ENCODE data around the gene MISFA.

The MISFA gene

DNA sequence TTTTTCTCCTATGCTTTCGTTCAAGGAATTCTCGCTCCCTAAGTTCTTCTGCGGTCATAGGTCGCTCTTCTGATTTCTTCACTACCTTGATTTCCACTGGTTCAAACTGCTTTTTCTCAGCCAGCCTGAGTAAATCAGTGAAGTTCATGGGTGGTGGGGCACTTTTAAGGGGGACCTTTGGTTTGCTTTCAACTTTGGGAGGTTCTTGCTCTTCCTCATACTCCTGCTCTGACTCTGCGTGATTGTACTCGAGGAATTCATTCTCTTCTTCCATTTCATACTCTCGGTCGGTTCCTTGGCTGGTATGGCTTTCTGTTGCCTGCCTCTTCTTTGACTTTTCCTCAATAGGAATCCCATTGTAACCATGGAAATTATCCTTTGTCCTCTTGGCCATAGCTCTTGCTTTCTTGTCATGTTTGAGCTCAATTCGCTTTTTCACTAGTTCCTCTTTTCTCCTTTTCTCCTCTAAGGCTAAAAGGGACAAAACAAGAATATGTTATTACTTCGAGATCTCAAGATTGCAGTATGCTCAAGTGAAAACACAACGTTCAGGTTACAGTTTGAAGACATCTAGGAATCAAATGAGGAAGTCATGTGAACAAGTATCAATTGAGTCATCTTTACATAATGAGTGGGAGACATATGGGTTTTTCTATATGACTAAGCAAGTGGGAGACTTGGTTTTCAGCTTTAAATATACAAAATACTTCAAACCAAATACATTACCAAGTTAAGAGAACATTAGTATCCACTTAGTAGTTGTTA lies 16.2 kb downstream of the MISFA start:
- no peak for DNase-seq (ENCODE audit: low read depth)
- no peak overlapping the region for H3K4me3 ChIP-seq (replicated peaks; ENCODE audit: low read depth, low read length)

DNA sequence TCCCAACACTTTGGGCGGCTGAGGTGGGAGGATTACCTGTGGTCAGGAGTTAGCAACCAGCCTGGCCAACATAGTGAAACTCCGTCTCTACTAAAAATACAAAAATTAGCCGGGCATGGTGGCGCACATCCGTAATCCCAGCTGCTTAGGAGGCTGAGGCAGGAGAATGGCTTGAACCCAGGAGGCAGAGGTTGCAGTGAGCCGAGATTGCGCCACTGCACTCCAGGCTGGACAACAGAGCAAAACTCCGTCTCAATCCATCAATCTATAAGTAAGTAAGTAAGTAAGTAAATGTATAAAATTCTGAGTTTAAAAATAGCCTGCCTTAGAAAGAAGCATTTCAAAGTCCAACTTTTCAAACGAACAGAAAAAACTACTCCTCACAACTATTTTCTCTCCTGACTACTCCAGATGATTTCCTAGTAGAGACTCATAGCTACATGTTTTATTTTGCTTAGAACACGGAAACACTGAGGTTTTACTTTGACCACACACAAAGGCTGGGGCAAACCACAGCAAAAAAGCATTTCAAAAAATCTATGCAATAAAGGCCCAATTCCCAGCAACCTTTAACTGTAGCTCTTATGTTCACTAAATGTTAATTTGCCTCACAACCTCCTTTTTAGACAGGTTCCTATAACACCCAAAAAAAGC lies 18.2 kb downstream of the MISFA start:
- peak; percentile 54 for DNase-seq (ENCODE audit: low read depth)
- H3K4me3 ChIP-seq (replicated peaks; ENCODE audit: low read depth, low read length): peak overlapping the region; percentile 5
- TF ChIP-seq, protein P1, sequence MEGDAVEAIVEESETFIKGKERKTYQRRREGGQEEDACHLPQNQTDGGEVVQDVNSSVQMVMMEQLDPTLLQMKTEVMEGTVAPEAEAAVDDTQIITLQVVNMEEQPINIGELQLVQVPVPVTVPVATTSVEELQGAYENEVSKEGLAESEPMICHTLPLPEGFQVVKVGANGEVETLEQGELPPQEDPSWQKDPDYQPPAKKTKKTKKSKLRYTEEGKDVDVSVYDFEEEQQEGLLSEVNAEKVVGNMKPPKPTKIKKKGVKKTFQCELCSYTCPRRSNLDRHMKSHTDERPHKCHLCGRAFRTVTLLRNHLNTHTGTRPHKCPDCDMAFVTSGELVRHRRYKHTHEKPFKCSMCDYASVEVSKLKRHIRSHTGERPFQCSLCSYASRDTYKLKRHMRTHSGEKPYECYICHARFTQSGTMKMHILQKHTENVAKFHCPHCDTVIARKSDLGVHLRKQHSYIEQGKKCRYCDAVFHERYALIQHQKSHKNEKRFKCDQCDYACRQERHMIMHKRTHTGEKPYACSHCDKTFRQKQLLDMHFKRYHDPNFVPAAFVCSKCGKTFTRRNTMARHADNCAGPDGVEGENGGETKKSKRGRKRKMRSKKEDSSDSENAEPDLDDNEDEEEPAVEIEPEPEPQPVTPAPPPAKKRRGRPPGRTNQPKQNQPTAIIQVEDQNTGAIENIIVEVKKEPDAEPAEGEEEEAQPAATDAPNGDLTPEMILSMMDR (IDR thresholded peaks at IDR 0.05; ENCODE audit: low read length, missing control alignments): no peak

More for the DNA sequence above, 16.2 kb downstream of the MISFA start:
- TF ChIP-seq, protein P1 (IDR thresholded peaks at IDR 0.05; ENCODE audit: low read length, missing control alignments): no peak

DNA sequence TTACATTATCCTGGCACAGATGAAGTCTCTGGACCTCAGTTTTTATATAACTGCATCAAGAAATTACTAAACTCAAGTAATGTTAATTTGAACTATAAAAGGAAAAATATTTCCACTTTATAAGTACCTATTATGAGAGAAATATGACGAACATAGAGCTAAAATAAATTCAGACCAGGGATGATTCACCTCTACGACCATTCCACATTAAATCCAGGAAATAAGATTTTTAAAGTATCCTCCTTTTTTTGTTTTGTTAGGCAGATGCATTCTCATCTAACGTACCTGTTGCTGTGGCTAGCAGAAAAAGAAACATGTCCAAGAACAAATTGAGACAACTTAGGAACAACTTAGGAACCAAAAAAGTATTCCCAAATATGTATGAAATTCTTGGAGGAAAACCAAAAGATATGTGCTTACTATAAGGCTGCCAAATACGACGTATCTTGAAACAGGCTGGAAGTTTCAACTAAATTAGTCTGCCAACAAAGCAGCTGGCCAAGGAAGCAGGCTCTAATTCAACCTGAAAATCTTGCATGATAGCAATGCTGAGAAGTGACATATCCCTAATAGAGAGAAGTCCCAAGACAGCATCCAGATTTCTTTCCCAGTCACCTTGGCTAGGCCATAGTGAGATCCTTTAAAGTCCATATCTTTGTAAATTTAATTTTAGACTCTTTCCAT lies 18.9 kb downstream of the MISFA start:
- DNase-seq (ENCODE audit: low read depth): peak; percentile 75
- TF ChIP-seq, protein P1 (IDR thresholded peaks at IDR 0.05; ENCODE audit: low read length, missing control alignments): no peak
- peak overlapping the region; percentile 5 for H3K4me3 ChIP-seq (replicated peaks; ENCODE audit: low read depth, low read length)

DNA sequence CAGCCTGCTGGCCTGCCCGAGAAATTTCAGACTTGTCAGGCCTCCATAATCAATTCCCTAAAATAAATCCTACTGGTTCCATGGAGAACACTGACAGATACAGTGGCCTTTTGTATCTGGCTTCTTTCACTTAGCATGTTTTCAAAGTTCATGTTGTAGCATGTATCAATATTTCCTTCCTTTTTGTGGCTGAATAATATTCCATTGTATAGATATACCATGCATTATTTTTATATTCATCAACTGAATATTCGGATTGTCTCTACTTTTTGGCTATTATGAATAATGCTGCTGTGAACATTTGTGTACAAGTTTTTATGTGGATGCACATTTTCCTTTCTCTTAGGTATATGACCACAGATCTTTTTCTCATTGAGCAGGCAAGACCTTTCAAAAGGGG lies 24.1 kb downstream of the MISFA start:
- TF ChIP-seq, protein P1 (IDR thresholded peaks at IDR 0.05; ENCODE audit: low read length, missing control alignments): no peak
- H3K4me3 ChIP-seq (replicated peaks; ENCODE audit: low read depth, low read length): no peak overlapping the region
- no peak for DNase-seq (ENCODE audit: low read depth)

DNA sequence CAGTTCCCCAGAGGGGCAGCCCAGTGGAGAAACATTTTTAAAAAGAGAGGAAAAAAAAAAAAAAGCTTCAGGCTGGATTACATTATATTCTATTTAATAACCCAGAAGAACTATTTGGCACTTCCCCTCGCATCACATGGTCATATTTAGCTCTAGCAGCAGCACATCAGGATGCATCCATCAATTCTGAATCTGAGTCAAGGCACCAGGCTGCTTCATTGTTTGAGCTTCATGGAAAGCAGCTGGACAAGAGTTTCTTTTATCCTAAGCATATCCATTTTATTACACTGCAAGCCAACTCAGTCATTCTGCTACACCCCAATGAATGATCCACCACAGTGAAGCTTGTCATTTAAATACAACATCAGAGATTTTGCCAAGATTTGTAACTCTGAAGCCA lies 24.6 kb downstream of the MISFA start:
- TF ChIP-seq, protein P1 (IDR thresholded peaks at IDR 0.05; ENCODE audit: low read length, missing control alignments): no peak
- no peak for DNase-seq (ENCODE audit: low read depth)

DNA sequence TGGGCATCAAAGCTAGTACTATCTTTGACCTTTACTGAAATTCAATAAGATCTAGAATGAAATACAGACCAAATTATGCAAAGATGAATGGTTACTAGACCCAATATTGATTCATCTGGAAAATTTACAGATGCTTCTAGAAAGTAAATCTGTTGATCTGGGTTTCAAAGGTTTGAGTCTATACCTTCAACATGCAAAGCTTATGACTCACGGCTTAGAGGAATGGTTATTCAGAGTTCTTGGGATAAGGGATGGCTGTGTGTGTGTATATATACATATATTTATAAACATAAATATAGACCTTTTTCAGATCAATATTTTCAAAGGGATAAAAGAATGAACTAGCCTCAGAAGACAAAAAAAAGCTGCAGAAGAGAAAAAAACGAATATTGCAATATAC lies 33.3 kb downstream of the MISFA start:
- peak overlapping the region; percentile 99 for H3K4me3 ChIP-seq (replicated peaks; ENCODE audit: low read depth, low read length)
- DNase-seq (ENCODE audit: low read depth): no peak
- TF ChIP-seq, protein P1 (IDR thresholded peaks at IDR 0.05; ENCODE audit: low read length, missing control alignments): no peak

More for the DNA sequence above, 24.6 kb downstream of the MISFA start:
- H3K4me3 ChIP-seq (replicated peaks; ENCODE audit: low read depth, low read length): no peak overlapping the region

Measured in fibroblast of pulmonary artery (primary cell).